Measurements from ENCODE around the gene RPTN.

GRCh38 chr1:152110860-152111514 is 48.0 kb downstream of the RPTN start:
- TF ChIP-seq CTCF (IDR thresholded peaks at IDR 0.05) (no peak), POLR2A (IDR thresholded peaks at IDR 0.05; ENCODE audit: low read depth) (no peak)
